ENCODE results near the gene ACSF2. TPM values are rescaled to one million over a fixed set of nuclear protein-coding genes. Genes with fewer than 3 reads are reported as not detected.

The ACSF2 gene
- total and polyA plus RNA-seq, 2 of the 13 experiments (the other 11 are each of a cell fraction or from before 2014, with no cell fraction given): 87.3 to 109 TPM

DNA sequence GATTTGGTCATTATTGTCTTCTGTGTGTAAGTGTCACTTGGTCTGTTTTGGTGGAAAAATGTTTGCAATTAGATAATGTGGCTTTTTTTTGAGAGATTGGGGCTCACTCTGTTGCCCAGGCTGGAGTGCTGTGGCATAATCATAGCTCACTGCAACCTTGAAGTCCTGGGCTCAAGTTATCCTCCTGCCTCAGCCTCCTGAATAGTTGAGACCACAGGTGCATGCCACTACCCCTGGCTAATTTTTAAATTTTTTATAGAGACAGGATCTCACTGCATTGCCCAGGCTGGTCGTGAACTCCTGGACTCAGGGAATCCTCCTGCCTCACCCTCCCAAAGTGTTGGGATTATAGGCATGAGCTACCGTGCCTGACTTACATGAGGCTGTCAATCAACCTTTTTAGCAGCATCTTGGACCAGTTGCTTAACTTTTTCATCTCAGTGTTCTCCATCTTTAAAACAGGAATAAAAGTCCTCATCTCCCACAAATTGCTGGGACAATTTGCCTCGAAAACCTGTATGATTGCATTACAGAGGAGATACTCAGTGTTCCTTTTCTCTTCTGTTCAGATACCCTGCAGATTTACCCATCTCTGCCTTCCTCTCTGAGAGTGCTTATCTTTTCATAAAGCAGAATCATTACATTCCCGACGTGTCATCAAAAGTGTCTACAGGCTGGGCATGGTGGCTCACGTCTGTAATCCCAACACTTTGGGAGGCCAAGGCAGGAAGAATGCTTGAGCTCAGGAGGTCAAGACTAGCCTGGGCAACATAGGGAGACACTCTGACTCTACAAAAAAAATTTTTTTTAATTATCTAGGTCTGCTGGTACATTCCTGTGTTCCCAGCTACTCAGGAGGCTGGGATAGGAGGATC, 19.1 kb downstream of the ACSF2 start:
- Histone ChIP-seq H3K36me3 (replicated peaks in 1 of 2; ENCODE audit: control insufficient read depth in 1 of 2, insufficient read depth in 2 of 2, low read length in 2 of 2) (peaks cover 3 to 6% of the 10 kb centered on the region in 2 experiments; a peak in 2 of 5 replicates), H4K20me1 (ENCODE audit: insufficient read depth, low read length) (no peaks in the 10 kb centered on the region), H3K4me3 (replicated peaks in 1 of 3; ENCODE audit: insufficient read depth in 1 of 3, low read depth in 2 of 3, low read length in 3 of 3) (no peak overlapping the region), H3K79me2 (ENCODE audit: insufficient read depth, low read length) (peaks cover 10% of the 10 kb centered on the region), H3K4me2 (ENCODE audit: low read depth, low read length) (no peak overlapping the region), H3K27me3 (ENCODE audit: control insufficient read depth in 1 of 2, insufficient read depth in 2 of 2, low read length in 2 of 2) (no peaks in the 10 kb centered on the region), H3K9me3 (ENCODE audit: low read length) (no peaks in the 10 kb centered on the region), H3K27ac (ENCODE audit: extremely low read length, insufficient read depth, low read length) (no peak overlapping the region), H2AFZ (ENCODE audit: low read length) (no peak overlapping the region), H3K4me1 (ENCODE audit: insufficient read depth, low read length) (peaks cover 40% of the 10 kb centered on the region), H3K9ac (ENCODE audit: insufficient read depth, low read depth, low read length) (no peak overlapping the region)
- DNase-seq (ENCODE audit: low spot score) (no peak), FAIRE-seq (no peak), ATAC-seq (no peak)
- in situ Hi-C loops (cut with HindIII; ENCODE audit: extremely low pct_ligation_motif_present, low pct_unique_long_range_greater_than_20kb): no loop called here
- BruUV-seq (replicated peaks): no TSS peak
- ChIA-PET POLR2A (interaction anchor here (1.2 to 1.4 kb wide), 2 partner anchors 16 kb away, joined by 3 to 4 read pairs; no protein-coding TSS in a partner anchor), CTCF (ENCODE audit: low intra/inter-chr PET ratio, low total read pairs) (no interaction called here)
- WGBS (ENCODE audit: low lambda C conversion rate): 97% methylated on average over 6 of the region's 6 CpGs
- intact Hi-C loops (cut with micrococcal nuclease; ENCODE audit: unreplicated experiment): no loop called here
- TF ChIP-seq ZNF121 (CRISPR knock-in tag; IDR thresholded peaks at IDR 0.05): peak; percentile 49; the same call in 1 of the 2 replicates
- TF ChIP-seq, protein P1, sequence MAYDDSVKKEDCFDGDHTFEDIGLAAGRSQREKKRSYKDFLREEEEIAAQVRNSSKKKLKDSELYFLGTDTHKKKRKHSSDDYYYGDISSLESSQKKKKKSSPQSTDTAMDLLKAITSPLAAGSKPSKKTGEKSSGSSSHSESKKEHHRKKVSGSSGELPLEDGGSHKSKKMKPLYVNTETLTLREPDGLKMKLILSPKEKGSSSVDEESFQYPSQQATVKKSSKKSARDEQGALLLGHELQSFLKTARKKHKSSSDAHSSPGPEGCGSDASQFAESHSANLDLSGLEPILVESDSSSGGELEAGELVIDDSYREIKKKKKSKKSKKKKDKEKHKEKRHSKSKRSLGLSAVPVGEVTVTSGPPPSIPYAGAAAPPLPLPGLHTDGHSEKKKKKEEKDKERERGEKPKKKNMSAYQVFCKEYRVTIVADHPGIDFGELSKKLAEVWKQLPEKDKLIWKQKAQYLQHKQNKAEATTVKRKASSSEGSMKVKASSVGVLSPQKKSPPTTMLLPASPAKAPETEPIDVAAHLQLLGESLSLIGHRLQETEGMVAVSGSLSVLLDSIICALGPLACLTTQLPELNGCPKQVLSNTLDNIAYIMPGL (CRISPR knock-in tag; IDR thresholded peaks at IDR 0.05; ENCODE audit: borderline replicate concordance in 1 of 2, low read depth in 1 of 2): no peak

- ChIA-PET POLR2A (interaction anchor here (1.4 kb wide), 1 partner anchor 17 kb away, joined by 4 read pairs; no protein-coding TSS in a partner anchor), CTCF (ENCODE audit: low intra/inter-chr PET ratio, low total read pairs) (no interaction called here)
- intact Hi-C loops (cut with micrococcal nuclease; ENCODE audit: unreplicated experiment) (no loop called here), in situ Hi-C loops (cut with HindIII; ENCODE audit: extremely low pct_ligation_motif_present, low pct_unique_long_range_greater_than_20kb) (no loop called here)
- no TSS peak for BruUV-seq (replicated peaks)
- H3K4me1 ChIP-seq (ENCODE audit: insufficient read depth, low read length): peaks cover 33% of the 10 kb centered on the region
- ATAC-seq: no peak
- no peaks in the 10 kb centered on the region for H4K20me1 ChIP-seq (ENCODE audit: insufficient read depth, low read length)
- DNase-seq (ENCODE audit: low spot score): no peak
- H3K27me3 ChIP-seq (ENCODE audit: control insufficient read depth in 1 of 2, insufficient read depth in 2 of 2, low read length in 2 of 2): no peaks in the 10 kb centered on the region
- FAIRE-seq: no peak
- H3K9me3 ChIP-seq (ENCODE audit: low read length): no peaks in the 10 kb centered on the region
- 87% methylated on average over 1 of the region's 1 CpG for WGBS (ENCODE audit: low lambda C conversion rate)
- no peak overlapping the region for H3K9ac ChIP-seq (ENCODE audit: insufficient read depth, low read depth, low read length)
- peaks cover 3 to 6% of the 10 kb centered on the region in 2 experiments; a peak in 2 of 5 replicates for H3K36me3 ChIP-seq (replicated peaks in 1 of 2; ENCODE audit: control insufficient read depth in 1 of 2, insufficient read depth in 2 of 2, low read length in 2 of 2)
- no peak overlapping the region for H3K27ac ChIP-seq (ENCODE audit: extremely low read length, insufficient read depth, low read length)
- no peak overlapping the region for H2AFZ ChIP-seq (ENCODE audit: low read length)
- peaks cover 5% of the 10 kb centered on the region for H3K79me2 ChIP-seq (ENCODE audit: insufficient read depth, low read length)
- H3K4me3 ChIP-seq (replicated peaks in 1 of 3; ENCODE audit: insufficient read depth in 1 of 3, low read depth in 2 of 3, low read length in 3 of 3): no peak overlapping the region
- H3K4me2 ChIP-seq (ENCODE audit: low read depth, low read length): no peak overlapping the region
- TF ChIP-seq KAT2B (IDR thresholded peaks at IDR 0.05; ENCODE audit: borderline replicate concordance, low read depth, low read length) (no peak), ESRRA (CRISPR knock-in tag; IDR thresholded peaks at IDR 0.05; ENCODE audit: low read depth) (no peak), ZNF546 (CRISPR knock-in tag; conservative IDR thresholded peaks at IDR 0.05) (no peak), HOXA5 (CRISPR knock-in tag; IDR thresholded peaks at IDR 0.05) (no peak), JUN (CRISPR knock-in tag; IDR thresholded peaks at IDR 0.05) (no peak), ISX (CRISPR knock-in tag; conservative IDR thresholded peaks at IDR 0.05) (no peak), ZNF550 (CRISPR knock-in tag; IDR thresholded peaks at IDR 0.05; ENCODE audit: borderline replicate concordance) (no peak), REL (CRISPR knock-in tag; conservative IDR thresholded peaks at IDR 0.05) (no peak)
- TF ChIP-seq, protein P2, sequence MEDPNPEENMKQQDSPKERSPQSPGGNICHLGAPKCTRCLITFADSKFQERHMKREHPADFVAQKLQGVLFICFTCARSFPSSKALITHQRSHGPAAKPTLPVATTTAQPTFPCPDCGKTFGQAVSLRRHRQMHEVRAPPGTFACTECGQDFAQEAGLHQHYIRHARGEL (CRISPR knock-in tag; IDR thresholded peaks at IDR 0.05): no peak
- TF ChIP-seq, protein P3, sequence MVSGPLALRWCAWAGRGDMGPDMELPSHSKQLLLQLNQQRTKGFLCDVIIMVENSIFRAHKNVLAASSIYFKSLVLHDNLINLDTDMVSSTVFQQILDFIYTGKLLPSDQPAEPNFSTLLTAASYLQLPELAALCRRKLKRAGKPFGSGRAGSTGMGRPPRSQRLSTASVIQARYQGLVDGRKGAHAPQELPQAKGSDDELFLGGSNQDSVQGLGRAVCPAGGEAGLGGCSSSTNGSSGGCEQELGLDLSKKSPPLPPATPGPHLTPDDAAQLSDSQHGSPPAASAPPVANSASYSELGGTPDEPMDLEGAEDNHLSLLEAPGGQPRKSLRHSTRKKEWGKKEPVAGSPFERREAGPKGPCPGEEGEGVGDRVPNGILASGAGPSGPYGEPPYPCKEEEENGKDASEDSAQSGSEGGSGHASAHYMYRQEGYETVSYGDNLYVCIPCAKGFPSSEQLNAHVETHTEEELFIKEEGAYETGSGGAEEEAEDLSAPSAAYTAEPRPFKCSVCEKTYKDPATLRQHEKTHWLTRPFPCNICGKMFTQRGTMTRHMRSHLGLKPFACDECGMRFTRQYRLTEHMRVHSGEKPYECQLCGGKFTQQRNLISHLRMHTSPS (CRISPR knock-in tag; IDR thresholded peaks at IDR 0.05; ENCODE audit: low read depth): no peak
These were observed 19.8 kb downstream of the ACSF2 start for GRCh38 chr17:50445730-50446325.

Measured in HepG2 (cell line).